HT1080 (cell line): ENCODE measurements around the gene ARHGDIA. TPM values are rescaled to one million over a fixed set of nuclear protein-coding genes. Genes with fewer than 3 reads are reported as not detected.
"Not testable (repeated sequence)": the region's sequence is repeated elsewhere in the genome, so short reads cannot be mapped to it uniquely, and the experiment has no call there.

ENCODE experiments used
- DNase-seq: peaks from one replicate; pipeline ENCODE4 v3.0.0-alpha.2; 2015; ENCODE audit warnings: low read depth
- total RNA-seq: library from RNA; depleted of rRNA; stranded (reverse); fragments of >200 nt; shearing (Covaris generic); gene quantifications from 2 replicates; pipeline ENCODE4 v1.2.3, GENCODE V29; 2014

ARHGDIA gene
- total RNA-seq, 1 experiment from 2014 or later: 315 TPM

- DNase-seq: no peak
These were observed 26.2 kb downstream of the ARHGDIA start for GRCh38 chr17:81844887-81845286.

GRCh38 chr17:81844327-81844851 lies 26.7 kb downstream of the ARHGDIA start:
- DNase-seq: no peak

DNA sequence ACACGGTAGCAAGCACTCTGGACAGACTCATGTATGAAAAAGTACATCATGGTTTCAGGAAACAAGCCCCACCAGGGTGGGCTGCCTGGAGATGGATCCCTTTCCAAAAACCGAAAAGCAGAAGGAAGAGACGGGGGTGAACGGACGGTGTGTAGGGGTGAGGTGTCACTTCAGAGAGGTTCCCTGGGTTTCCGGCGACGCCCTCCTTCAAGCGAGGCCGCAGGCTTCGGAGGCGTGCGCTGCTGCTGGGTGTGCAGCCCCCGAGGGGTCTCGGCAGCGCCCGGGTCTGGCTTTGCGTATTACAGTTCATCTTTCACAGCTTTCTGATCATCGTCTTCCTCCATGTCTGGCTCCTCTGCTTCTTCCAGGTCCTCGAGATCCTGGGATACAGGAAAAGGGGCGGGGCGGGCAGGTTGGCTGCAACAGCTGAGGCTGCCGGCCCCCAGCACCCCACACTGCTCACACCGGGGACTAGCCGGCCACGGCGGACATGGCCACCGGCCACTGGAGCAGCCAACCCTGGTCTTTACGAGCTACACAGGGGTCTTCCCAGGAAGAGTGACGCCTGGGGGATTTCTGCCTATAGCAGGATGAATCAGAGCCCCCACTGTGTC lies 27.3 kb downstream of the ARHGDIA start:
- DNase-seq: no peak

GRCh38 chr17:81842725-81843504 lies 28.2 kb downstream of the ARHGDIA start:
- no peak for DNase-seq

DNA sequence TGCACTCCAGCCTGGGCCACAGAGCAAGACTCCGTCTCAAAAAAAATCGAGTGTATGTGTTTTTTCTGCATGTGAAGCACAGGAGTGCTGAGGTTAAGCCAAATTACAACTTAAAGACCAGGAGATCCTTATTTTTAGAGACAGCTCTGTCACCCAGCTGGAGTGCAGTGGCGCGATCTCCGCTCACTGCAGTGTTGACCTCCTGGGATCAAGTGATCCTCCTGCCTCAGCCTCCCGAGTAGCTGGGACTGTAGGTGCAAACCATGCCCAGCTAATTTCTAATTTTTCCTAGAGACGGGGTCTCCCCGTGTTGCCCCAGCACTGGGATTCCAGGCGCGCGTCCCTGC lies 28.8 kb downstream of the ARHGDIA start:
- DNase-seq: no peak

- DNase-seq: no peak
These were observed 29.3 kb downstream of the ARHGDIA start for GRCh38 chr17:81841866-81842265.

- DNase-seq: no peak
These were observed 30.0 kb downstream of the ARHGDIA start for GRCh38 chr17:81840826-81841778.

GRCh38 chr17:81840059-81840458 lies 31.1 kb downstream of the ARHGDIA start:
- not testable (repeated sequence) for DNase-seq

- no peak for DNase-seq
These were observed 31.8 kb downstream of the ARHGDIA start for GRCh38 chr17:81839301-81839700.

GRCh38 chr17:81838753-81839255 lies 32.3 kb downstream of the ARHGDIA start:
- DNase-seq: no peak

GRCh38 chr17:81837641-81838040 lies 33.5 kb downstream of the ARHGDIA start:
- no peak for DNase-seq

DNA sequence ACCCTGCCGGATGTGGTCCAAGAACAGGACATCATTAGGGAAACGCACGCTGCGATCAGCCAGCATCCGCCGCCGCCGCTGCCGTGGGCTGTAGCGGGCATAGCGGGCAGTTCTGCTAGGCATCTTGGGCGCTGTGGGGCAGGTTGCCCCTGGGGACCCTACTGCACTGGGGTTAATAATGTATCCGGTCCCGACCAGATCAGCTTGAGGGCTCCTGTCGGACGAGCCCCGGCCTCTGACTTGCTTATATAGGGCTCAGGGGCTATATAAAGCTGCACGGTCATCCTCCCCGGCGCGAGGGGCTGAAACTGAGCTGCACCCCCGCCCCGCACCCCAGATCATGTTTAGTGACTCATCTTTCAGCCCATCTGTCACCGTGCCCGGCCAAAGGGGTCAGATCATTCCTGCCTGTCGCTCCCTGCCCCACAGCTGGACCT lies 36.3 kb downstream of the ARHGDIA start, which contains the start of gene PPP1R27:
Gene PPP1R27, minus strand, starts transcription at position 220 of the 437 bp plus-strand sequence. Its CDS starts 97 bp downstream, at position 123.
- DNase-seq: no peak

DNA sequence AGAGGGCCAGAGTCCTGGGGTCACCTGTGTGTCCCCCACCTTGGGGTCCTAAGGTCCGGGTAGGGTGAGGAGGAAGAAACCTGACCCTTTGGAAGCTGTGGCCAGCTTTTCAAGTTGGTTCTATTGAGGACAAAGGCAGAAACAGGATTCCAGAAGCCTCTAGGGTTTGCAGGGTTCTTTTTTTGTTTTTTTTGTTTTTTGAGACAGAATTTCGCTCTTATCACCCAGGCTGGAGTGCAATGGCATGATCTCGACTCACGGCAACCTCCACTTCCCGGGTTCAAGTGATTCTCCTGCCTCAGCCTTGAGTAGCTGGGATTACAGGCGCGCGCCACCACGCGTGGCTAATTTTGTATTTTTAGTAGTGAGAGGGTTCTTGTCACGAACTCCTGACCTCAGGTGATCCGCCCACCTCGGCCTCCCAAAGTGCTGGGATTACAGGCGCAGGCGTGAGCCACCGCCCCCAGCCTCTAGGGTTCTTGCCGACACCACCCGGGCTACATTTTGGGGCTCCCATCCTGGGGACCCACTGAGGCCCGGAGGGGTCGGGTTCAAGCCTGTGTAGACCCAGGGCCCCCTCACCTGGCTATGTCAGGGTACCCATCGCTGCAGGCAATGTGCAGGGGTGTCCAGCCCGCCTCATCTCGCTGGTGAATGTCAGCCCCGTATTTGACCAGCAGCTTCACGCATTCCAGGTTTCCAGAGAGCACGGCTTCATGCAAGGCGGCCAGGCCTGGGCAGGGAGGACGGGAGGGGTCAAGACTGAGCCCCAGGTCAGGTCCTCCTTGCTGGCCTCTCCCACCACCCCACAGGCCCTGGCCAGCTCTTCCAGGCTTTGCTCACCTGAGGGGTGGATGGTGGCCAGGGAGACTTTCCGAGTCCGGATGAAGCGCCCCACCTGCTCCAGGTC lies 37.0 kb downstream of the ARHGDIA start:
- no peak for DNase-seq

GRCh38 chr17:81833160-81833920 lies 37.8 kb downstream of the ARHGDIA start, which contains the start of gene MCRIP1:
Gene MCRIP1, minus strand, starts transcription at chr17:81833291. Its CDS starts 8,785 bp downstream, at chr17:81824506.
- peak; percentile 80 for DNase-seq

GRCh38 chr17:81832608-81833159 lies 38.5 kb downstream of the ARHGDIA start:
- DNase-seq: no peak

DNA sequence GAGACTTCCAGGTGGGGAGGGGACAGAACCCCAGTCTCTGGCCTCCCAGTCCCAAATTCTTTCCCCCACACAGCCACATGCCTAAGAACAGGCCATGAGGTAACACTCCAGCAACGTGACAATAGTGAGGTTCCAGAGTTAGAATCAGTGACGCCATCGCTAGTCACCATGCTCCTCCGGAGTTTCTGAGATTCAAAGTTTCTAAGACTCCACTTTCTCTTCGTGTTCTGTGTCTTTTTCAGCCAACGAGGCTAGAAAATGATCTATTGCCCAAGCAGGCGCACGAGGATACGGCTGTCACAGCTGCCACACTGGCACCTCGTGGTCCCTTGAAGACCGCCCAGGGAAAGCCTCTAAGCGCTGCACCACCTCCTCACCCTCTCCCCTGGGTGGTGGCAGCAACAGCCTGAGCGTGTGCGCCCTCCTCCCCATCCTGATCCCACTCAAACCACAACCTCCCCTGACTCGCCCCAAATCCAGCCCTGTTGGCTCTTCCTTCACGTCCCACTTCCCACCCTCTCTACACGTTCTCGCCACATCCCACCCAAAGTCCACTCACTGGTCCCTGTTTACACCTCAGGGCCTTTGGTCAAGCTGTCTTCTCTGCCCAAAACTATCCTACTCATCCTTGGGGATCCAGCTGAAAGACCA lies 39.1 kb downstream of the ARHGDIA start:
- peak; percentile 32 for DNase-seq

- no peak for DNase-seq
These were observed 39.6 kb downstream of the ARHGDIA start for GRCh38 chr17:81831563-81831956.

DNA sequence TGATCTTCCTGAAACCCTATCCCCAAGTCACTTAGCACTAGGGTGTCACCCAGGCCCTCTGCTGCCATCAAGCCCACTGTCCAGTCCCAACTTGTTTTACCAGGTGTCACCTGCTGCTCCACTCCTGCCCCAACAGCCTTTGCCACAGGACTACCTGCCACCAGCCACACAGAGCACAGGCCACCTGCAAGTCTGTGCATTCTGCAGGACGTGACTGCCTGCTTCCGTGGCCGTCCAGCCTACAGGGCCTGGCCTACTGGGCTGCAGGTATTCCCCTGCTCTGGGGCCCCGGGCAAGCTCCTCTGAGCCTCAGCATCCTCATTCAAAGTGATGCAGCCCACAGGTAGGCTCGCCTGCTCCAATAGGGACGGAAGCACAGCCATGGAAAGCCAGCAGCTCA lies 41.3 kb downstream of the ARHGDIA start:
- no peak for DNase-seq
